Measurements from ENCODE around the gene IGFBP2.

Gene IGFBP2

DNA sequence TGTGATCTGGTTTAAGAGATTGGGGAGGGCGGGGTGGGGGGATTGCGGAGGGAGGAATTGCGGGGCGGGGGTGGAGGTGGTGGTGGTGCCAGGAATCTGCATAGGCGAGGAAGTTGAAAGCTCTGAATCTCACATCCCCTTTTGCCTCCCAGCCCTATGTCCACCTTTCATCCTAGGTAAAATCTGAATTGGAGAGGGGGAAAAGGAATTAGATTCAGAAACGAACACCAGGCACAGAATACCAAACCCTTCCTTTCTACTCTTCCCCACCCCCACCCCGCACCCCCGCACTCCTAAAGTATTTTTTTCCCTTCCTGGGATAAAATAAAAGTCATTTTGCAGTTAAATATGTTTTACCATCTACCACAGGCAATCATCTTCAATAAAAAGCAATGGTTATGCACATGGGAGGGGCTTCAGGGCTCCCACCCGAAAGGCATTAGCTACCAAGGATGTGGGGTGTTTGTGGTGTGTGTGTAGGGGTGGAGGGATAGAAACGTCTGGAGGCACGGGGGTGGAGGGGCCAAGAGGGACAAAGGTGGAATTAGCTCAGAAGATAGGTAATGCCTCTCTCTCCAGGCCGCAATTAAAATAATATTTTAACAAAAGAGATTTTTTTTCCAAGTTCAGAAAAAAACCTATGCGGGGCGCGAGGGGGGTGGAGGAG is 60.3 kb downstream of the IGFBP2 start:
- no peaks in the 10 kb centered on the region for H4K20me1 ChIP-seq (ENCODE audit: insufficient read depth, low read length)
- H3K36me3 ChIP-seq (replicated peaks; ENCODE audit: low read depth, low read length) = no peaks in the 10 kb centered on the region
- TF ChIP-seq, protein P1, sequence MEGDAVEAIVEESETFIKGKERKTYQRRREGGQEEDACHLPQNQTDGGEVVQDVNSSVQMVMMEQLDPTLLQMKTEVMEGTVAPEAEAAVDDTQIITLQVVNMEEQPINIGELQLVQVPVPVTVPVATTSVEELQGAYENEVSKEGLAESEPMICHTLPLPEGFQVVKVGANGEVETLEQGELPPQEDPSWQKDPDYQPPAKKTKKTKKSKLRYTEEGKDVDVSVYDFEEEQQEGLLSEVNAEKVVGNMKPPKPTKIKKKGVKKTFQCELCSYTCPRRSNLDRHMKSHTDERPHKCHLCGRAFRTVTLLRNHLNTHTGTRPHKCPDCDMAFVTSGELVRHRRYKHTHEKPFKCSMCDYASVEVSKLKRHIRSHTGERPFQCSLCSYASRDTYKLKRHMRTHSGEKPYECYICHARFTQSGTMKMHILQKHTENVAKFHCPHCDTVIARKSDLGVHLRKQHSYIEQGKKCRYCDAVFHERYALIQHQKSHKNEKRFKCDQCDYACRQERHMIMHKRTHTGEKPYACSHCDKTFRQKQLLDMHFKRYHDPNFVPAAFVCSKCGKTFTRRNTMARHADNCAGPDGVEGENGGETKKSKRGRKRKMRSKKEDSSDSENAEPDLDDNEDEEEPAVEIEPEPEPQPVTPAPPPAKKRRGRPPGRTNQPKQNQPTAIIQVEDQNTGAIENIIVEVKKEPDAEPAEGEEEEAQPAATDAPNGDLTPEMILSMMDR (IDR thresholded peaks at IDR 0.05; ENCODE audit: low read depth, low read length) = no peak
- TF ChIP-seq EZH2phosphoT487 (IDR thresholded peaks at IDR 0.05; ENCODE audit: low read depth) = no peak
- peaks cover 6% of the 10 kb centered on the region for H3K27me3 ChIP-seq (ENCODE audit: low read depth, low read length)
- peak overlapping the region; percentile 42 for H3K4me2 ChIP-seq (ENCODE audit: low read length)
- 0 out of 2 replicates have a peak overlapping the region, but pooled peaks have one; percentile 56 for H3K9ac ChIP-seq (ENCODE audit: low read length)
- H3K27ac ChIP-seq (ENCODE audit: low read length) = no peak overlapping the region
- 0 out of 2 replicates have a peak, but pooled peaks cover 6% of the 10 kb centered on the region for H3K4me1 ChIP-seq (ENCODE audit: low read length)
- no peak overlapping the region for H2AFZ ChIP-seq (ENCODE audit: low read depth, low read length)
- H3K9me3 ChIP-seq (ENCODE audit: insufficient read depth, low read length) = no peaks in the 10 kb centered on the region
- peak overlapping the region; percentile 72 for H3K4me3 ChIP-seq (ENCODE audit: low read length)
- H3K79me2 ChIP-seq (ENCODE audit: low read length) = no peaks in the 10 kb centered on the region

DNA sequence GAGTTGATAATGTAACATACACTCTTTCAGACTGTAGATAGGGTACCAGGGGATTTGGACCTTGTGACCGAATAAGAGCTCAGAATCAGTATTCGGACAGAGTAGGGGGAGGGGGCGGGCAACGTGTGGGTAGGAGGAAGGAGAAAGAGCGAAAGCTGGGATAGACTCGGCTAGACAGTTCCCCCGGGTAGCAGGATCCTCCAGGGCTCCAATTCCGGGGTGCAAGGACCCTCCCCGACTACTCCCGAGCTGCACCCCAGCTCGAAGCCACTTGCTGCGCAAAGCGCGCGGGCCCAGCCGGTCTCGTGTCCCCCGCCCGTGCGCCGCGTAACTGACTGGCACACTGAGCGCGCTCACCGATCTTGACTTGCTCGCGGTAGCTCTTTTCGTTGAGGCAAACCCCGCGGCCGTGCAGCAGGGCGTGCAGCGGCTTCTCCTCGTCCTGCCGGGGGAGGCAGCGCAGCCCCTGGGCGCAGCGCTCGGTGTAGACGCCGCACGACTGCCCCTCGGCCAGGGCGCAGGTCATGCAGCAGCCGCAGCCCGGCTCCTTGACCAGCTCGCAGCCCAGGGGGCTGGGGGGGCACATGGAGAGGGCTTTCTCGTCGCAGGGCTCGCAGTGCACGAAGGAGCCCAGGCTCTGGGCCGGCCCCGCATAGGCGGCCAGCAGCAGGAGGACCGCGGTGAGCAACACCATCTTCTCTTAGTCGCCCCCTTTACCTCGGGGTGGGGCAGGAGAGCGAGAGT is 61.0 kb downstream of the IGFBP2 start:
- H3K79me2 ChIP-seq (ENCODE audit: low read length) = no peaks in the 10 kb centered on the region
- 0 out of 2 replicates have a peak, but pooled peaks cover 6% of the 10 kb centered on the region for H3K4me1 ChIP-seq (ENCODE audit: low read length)
- H3K27ac ChIP-seq (ENCODE audit: low read length) = no peak overlapping the region
- H2AFZ ChIP-seq (ENCODE audit: low read depth, low read length) = no peak overlapping the region
- no peak for TF ChIP-seq EZH2phosphoT487 (IDR thresholded peaks at IDR 0.05; ENCODE audit: low read depth)
- TF ChIP-seq, protein P1 (IDR thresholded peaks at IDR 0.05; ENCODE audit: low read depth, low read length) = no peak
- no peak overlapping the region for H3K4me2 ChIP-seq (ENCODE audit: low read length)
- H3K9me3 ChIP-seq (ENCODE audit: insufficient read depth, low read length) = no peaks in the 10 kb centered on the region
- H3K27me3 ChIP-seq (ENCODE audit: low read depth, low read length) = peaks cover 6% of the 10 kb centered on the region
- H4K20me1 ChIP-seq (ENCODE audit: insufficient read depth, low read length) = no peaks in the 10 kb centered on the region
- no peak overlapping the region for H3K9ac ChIP-seq (ENCODE audit: low read length)
- no peak overlapping the region for H3K4me3 ChIP-seq (ENCODE audit: low read length)
- H3K36me3 ChIP-seq (replicated peaks; ENCODE audit: low read depth, low read length) = no peaks in the 10 kb centered on the region

DNA sequence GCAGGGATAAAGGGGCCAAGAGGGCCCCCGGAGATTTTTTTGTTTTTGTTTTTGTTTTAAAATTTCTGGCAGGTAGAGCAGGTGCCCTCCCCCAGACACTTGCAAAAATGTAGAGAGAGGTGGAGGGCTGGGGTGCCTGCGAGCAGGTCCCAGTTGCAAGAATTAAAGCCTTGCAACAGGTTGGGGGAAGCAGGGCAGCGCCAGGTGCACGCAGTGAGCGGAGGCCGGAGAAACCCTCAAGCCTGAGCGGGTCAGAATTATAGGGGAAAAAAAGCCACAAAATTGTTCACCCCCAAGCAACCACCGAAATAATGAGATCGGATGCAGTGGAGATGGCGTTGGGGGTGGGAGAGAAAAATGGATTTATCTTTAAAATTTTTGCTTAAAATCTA is 61.6 kb downstream of the IGFBP2 start:
- Histone ChIP-seq H4K20me1 (ENCODE audit: insufficient read depth, low read length) (no peaks in the 10 kb centered on the region), H3K36me3 (replicated peaks; ENCODE audit: low read depth, low read length) (no peaks in the 10 kb centered on the region), H3K9ac (ENCODE audit: low read length) (no peak overlapping the region), H3K4me3 (ENCODE audit: low read length) (no peak overlapping the region), H3K9me3 (ENCODE audit: insufficient read depth, low read length) (no peaks in the 10 kb centered on the region), H3K27ac (ENCODE audit: low read length) (no peak overlapping the region), H3K4me2 (ENCODE audit: low read length) (no peak overlapping the region), H3K4me1 (ENCODE audit: low read length) (0 out of 2 replicates have a peak, but pooled peaks cover 6% of the 10 kb centered on the region), H3K27me3 (ENCODE audit: low read depth, low read length) (peaks cover 6% of the 10 kb centered on the region), H2AFZ (ENCODE audit: low read depth, low read length) (no peak overlapping the region), H3K79me2 (ENCODE audit: low read length) (no peaks in the 10 kb centered on the region)
- TF ChIP-seq EZH2phosphoT487 (IDR thresholded peaks at IDR 0.05; ENCODE audit: low read depth) = no peak
- TF ChIP-seq, protein P1 (IDR thresholded peaks at IDR 0.05; ENCODE audit: low read depth, low read length) = no peak

DNA sequence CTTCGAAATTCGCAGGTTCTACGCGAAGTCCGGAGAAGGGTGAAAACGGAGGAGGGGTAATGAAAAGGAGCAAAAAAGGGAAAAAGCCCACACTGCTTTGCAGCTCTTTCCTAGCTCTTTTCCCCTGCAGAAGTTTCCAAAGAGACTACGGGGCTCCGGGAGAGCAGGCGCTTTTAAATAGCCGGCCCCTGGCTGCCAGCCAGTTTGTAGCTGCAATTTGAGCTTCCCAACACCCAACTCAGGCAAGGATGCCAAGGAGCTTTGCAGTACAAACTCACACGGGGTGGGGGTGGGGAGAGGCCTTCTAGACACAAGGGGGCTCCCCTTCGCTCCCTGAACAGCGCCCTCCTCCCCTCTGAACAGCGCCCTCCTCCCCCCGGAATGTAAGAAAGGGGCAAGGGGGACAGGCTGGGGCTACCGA is 62.2 kb downstream of the IGFBP2 start, which contains the start of gene IGFBP5:
IGFBP5 (minus strand) TSS at position 149 of the 421 bp plus-strand sequence. CDS start 774 bp downstream, outside the sequence.
- Histone ChIP-seq H3K9me3 (ENCODE audit: insufficient read depth, low read length) (no peaks in the 10 kb centered on the region), H3K4me2 (ENCODE audit: low read length) (0 out of 2 replicates have a peak within 1 kb of the TSS, but pooled peaks have one; percentile 39), H3K27ac (ENCODE audit: low read length) (no peak within 1 kb of the TSS), H3K9ac (ENCODE audit: low read length) (no peak within 1 kb of the TSS), H3K36me3 (replicated peaks; ENCODE audit: low read depth, low read length) (no peaks in the 10 kb centered on the region), H4K20me1 (ENCODE audit: insufficient read depth, low read length) (no peaks in the 10 kb centered on the region), H2AFZ (ENCODE audit: low read depth, low read length) (no peak within 1 kb of the TSS), H3K79me2 (ENCODE audit: low read length) (no peaks in the 10 kb centered on the region), H3K27me3 (ENCODE audit: low read depth, low read length) (peaks cover 12% of the 10 kb centered on the region), H3K4me1 (ENCODE audit: low read length) (0 out of 2 replicates have a peak, but pooled peaks cover 6% of the 10 kb centered on the region), H3K4me3 (ENCODE audit: low read length) (no peak within 1 kb of the TSS)
- TF ChIP-seq EZH2phosphoT487 (IDR thresholded peaks at IDR 0.05; ENCODE audit: low read depth) = no peak
- TF ChIP-seq, protein P1 (IDR thresholded peaks at IDR 0.05; ENCODE audit: low read depth, low read length) = no peak
